Ramos (cell line): ENCODE measurements around the gene NELFE.

ENCODE experiments used
- in situ Hi-C: fragments of 300-500 bp; cut with MboI; formaldehyde crosslinking; loops from one replicate; pipeline ENCODE4 v1.14.3; 2022; ENCODE audit warnings: low sequenced_read_pairs; ENCODE audit not compliant: unreplicated experiment

Gene NELFE

DNA sequence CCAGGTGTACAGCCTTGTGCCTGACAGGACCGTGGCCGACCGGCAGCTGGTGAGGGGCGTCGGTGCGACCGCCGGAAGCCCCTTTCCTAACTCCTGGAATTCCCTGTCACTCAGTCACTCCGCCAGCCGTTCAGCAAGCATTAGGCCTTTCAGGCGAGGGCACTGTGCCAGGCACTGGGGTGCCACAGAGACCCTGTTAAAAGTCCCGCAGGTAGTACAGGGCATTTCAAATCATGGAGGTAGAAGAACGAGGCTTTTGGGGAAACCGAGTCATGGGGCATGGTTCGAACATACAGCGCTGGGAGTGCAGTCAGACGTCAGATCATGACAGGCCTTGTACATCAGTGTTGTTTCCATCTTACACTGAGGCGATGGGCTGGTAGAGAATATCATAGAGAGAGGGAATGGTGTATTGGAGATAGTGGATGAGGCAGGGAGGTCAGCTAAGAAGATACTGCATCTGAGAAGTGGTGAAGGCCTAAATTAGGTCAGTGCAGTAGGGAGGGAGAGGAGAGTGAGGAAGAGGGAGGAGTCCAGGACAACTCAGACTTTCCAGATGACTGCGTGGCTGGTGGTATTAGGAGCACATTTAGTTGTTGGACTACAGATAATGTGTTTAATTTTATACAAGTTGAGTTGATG is 14.1 kb upstream of the NELFE start:
- in situ Hi-C loops: no loop called here

DNA sequence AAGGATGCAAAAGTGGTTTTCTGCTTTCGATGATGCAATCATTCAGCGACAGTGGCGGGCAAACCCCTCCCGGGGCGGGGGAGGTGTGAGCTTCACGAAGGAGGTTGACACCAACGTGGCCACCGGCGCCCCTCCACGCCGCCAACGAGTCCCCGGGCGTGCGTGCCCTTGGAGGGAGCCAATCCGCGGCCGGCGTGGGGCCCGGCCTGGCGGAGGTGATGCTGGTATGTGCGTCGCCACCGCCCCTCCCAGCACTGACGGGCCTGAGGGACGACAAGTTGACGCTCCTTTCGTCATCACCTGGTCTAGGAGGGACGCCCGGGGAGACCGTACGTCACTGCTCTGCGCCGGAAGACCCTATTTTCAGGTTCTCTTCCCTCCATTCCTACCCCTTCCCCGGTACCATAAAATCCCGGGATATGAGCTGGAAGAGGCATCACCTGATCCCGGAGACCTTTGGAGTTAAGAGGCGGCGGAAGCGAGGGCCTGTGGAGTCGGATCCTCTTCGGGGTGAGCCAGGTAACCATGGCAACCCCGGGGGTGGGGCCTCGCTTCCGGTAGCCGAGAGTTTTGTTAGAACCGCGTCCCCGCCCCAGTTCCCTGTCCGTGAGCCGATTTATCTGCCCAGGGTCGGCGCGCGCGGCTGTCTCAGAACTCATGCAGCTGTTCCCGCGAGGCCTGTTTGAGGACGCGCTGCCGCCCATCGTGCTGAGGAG is 13.4 kb upstream of the NELFE start, which contains the start of gene DXO:
Gene DXO, minus strand, starts transcription at position 146 of the 716 bp plus-strand sequence. CDS start 463 bp downstream, outside the sequence.
- in situ Hi-C loops: no loop called here

DNA sequence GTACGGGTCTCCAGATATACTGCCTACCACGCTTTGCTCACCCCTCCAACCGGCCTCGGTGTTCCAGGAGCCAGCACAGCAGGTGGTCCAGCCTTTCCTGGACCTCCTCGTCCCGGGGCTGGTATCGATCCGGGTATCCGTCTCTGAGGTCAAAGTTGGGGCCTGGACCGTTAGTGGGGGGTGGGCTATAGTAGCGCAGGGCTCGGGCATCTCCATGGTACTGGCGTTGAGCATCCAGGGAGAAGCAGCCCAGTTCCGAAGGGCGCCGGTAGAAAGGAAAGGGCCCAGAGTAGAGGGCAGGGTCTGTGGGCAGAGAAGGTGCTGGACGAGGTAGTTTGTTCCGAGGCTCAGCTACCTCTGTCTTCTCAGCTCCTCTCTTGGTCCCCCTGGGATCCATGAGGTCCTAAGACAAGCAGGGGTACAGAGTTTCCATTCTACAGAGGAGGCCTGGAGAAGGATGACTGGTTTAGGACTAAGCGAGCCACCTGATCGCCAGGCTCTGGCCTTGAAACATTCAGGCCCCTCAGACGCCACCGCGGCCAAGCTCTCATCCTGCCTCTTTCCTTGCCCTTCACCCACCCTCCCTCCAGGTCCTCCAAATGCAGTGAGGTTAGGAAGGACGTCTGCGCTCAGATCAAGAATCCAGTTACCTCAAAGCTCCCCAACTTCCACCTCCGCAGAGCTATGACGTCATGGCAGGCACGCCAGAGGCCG is 12.7 kb upstream of the NELFE start:
- in situ Hi-C loops: no loop called here

DNA sequence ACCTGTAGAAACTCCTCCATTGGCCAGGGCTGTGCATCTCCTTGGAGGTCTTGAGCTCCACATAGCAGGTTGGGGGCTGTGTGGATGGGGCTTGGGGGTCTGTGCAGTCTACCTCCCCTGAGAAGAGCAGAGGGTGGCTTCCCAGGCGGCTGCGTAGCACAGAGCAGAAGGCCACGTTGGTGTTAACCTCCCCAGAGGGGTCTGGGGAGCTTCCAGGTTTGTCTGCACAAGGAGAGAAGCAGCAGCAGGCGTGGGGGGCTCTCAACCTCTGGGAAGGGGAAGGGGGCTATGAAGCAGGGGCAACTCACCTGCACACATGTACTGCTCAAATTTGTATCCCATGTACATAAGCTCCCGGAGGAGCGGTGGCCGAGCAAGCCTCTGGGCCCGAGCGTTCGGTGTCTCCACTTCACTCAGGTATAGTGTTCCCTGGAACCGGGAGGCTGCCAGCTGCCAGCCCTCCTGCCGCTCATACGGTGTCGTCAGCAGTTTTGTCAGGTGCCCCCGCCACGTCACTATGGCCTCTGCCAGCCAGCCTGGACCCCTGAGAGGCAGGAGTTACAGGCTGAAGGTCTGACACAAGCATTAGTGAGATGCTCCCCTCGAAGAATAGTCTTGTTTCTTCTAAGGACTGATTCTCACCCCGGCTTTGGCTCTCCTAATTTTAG is 12.0 kb upstream of the NELFE start:
- in situ Hi-C loops: no loop called here

DNA sequence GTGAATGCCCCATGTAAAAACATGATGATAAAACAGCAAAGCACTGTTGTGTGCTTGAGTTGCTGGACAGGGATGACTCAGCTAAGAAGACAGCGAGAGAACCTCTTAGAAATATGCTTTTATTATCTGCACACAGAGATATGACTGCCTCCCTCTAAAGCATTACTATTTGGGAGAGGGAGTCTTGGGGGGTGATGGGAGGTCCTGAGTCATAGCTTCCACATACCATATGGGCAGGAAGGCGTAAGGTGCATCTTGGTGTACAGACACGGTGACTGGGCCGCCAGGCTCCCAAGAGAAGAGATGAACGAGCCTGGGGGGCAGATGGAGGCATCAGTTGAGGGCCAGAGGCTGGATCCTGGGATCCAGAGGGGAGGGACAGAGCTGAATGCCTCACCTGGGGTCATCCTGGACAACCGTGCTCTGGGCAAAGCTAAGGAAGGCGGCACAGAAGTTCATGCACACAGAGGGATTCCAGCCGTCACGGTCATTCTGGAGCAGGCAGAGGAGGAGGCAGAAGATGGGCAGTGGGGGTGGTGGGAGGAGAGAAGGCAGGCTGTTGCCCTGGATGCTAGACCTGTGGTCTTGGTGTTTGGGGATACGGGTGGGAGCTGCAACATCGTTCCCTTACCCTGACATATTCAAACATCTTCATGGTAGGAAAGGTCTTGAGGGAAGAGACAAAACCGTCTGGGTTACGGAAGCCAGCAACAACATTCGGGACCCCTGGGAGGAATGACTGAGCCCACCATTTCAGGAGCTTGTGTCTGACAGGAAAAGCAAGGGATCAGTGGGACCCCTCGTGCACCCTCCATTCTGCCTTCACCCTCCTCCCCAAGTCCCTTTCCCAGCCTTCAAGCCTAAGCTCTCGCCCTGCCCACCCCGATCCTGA is 11.2 kb upstream of the NELFE start:
- in situ Hi-C loops: no loop called here

DNA sequence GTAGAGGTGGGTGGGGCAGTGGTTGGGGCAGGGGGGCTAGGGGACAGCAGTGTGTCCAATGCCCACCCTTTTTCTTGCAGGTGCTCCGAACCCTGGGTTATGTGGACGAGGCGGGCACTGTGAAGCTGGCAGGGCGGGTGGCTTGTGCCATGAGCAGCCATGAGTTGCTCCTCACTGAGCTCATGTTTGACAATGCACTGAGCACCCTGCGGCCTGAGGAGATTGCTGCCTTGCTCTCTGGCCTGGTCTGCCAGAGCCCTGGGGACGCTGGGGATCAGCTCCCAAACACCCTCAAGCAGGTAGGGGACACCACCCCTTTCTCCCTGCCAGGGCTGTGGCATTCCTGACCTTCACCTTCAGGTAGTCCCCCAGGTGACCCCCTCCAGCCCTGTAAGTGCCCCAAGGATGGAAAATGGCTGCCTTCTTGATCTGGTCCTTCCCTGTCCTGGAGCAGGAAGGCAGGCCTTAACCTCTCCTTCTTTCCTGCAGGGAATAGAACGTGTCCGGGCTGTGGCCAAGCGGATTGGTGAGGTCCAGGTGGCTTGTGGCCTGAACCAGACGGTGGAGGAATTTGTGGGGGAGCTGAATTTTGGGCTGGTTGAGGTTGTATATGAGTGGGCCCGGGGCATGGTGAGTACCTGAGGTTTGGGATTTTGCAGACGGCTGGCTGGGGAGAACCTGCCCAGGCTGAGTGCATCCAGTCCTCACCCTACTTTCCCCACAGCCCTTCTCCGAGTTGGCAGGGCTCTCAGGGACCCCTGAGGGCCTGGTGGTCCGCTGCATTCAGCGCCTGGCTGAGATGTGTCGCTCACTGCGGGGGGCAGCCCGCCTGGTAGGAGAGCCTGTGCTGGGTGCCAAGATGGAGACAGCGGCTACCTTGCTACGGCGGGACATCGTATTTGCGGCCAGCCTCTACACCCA is 10.3 kb upstream of the NELFE start:
- in situ Hi-C loops: no loop called here

DNA sequence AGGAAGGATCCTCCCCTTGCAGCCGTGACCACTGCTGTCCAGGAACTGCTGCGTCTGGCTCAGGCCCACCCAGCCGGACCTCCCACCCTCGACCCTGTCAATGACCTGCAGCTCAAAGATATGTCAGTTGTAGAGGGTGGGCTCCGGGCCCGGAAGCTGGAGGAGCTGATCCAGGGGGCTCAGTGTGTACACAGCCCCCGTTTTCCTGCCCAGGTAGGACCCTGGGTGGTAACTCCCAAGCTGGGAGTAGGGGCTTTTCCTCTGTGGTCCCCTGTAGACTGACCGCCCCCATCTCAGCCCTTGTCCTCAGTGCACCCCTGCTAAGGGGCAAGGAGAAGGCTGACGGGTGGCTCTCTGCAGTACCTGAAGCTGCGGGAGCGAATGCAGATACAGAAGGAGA is 9.6 kb upstream of the NELFE start:
- in situ Hi-C loops: no loop called here

DNA sequence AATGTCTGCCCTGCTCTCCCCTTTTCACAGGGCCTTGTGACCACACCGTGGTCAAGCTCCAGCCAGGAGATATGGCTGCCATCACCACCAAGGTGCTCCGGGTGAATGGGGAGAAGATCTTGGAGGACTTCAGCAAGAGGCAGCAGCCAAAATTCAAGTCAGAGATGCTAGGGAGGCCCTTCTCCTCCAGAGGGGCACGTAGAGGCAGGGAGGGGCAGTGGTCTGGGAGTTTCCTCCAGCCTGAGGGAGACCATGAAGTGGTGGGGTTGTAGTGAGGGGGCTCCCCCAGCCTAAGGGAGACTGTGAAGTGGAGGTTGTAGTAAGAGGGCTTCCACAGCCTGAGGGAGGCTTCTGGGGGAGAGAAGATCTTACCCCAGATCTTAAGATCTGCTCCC is 9.2 kb upstream of the NELFE start:
- in situ Hi-C loops: no loop called here

DNA sequence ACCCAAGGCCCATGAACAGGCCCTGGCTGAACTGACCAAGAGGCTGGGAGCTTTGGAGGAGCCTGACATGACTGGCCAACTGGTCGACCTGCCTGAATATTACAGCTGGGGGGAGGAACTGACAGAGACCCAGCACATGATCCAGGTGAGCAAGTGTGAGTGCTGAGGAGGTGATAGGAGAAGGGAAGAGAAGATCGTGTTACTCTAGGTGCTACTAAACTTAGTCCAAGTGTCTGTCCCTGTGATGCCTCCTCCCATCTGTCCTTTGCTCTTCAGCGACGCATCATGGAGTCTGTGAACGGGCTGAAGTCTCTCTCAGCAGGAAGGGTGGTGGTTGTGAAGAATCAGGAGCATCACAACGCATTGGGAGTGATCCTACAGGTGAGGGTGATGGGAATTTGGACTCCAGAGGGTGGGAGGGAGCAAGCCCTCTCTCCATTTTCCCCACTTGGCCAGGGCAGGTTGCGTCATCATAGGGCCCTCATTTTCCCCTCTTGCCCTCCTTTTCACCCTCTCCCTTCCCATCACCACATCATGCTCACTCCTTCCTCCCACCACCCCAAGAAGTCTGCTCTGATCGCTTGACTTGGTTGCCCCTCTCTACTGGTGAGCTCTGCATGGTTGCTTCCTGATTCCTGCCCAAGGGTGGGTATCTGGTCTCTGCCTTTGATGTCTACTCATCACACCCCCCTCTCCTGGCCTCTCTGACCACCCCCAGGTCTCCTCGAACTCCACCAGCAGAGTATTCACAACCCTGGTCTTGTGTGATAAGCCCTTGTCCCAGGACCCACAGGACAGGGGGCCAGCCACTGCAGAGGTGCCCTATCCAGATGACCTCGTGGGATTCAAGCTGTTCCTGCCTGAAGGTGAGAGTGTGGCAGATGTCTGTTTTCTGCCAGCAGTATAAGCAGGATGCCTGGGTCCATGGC is 8.5 kb upstream of the NELFE start:
- in situ Hi-C loops: no loop called here

DNA sequence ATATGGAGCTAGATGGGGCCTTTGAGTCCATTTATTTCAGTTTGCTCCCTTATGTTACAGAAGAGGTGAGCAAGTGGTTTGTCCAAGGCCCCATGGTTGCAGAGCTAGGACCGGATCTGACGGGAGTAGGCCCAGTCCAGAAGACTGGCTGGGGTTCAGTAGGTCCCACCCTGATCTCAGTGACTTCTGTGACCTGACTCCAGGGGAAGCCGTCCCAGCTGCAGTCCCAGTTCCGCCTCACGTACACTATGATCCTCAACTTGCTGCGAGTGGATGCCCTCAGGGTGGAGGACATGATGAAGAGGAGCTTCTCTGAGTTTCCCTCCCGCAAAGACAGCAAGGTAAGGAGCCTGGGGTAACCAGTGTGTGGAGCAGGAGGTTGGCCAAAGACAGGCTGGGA is 7.7 kb upstream of the NELFE start:
- in situ Hi-C loops: no loop called here

DNA sequence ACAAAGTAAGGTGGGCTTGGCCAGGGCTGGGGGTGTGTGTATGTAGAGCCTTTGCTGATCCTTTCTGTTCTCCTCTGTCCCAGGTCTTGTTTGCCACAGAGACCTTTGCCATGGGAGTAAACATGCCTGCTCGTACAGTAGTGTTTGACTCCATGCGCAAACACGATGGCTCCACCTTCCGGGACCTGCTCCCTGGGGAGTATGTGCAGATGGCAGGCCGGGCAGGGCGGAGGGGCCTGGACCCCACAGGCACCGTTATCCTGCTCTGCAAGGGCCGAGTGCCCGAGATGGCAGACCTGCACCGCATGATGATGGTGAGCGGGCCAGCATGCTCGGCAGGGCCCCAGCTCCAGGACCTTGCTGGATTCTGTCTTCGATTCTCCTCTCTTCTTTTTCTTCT is 6.9 kb upstream of the NELFE start:
- in situ Hi-C loops: no loop called here

DNA sequence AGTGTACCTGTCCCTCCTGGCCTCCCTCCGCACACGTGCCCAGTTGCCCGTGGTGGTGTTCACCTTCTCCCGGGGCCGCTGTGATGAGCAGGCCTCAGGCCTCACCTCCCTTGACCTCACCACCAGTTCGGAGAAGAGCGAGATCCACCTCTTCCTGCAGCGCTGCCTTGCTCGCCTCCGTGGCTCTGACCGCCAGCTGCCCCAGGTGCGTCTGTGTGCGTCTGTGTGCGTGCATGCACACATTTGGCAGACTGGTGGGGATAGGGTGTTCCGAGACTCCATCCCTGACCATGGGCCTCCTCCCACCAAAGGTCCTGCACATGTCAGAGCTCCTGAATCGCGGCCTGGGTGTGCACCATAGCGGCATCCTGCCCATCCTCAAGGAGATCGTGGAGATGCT is 5.2 kb upstream of the NELFE start:
- in situ Hi-C loops: no loop called here

DNA sequence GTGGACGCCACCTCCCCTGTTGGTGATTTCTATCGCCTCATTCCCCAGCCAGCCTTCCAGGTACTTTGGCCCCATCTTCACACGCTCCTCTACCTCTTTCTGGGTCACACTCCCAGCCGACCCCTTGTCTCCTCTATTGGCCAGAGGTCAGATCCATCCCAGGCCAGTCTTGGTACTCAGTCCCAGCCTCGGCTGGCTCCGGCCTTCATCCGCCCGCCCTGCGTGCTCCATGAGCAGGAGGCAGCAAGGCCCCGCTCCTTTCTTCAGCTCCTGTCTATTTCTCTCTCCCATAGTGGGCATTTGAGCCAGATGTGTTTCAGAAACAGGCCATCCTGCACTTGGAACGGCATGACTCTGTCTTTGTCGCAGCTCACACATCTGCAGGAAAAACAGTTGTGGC is 2.8 kb upstream of the NELFE start:
- in situ Hi-C loops: no loop called here

DNA sequence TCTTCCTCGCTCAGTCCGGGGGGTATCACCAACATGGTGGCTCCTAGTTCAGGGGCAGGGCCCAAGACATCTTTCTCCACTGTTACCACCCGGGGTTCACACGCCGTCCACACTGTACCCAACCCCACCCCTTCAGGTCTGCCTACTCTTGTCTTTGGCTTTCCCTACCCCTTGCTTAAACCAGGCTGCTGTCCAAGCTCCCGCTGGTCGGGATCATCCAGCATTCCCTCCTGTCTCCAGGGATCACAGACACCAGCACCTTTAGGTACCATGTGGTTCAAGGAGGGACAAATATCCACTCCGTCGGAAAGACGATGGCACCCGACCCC is 395 bp downstream of the NELFE start:
- in situ Hi-C loops: no loop called here

DNA sequence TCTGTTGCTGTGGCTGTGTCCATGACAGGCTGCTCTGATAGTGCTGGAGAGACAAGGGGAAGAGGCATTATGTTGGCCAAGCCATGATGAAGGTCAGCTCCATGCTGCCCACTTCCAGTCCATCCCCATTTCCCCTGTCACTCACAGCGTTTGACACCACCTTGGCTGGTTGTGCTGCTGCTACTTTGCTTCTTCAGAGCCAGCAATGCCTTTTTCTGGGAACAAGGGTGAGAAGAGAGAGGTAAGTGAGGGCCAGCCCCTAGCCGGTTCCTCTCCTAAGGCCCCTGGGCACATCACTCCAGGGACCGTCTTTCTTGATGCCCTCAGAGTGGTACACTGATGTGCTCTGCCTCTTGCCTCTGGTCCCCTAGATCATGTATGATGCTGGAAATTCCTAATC is 2.0 kb downstream of the NELFE start:
- in situ Hi-C loops: no loop called here

DNA sequence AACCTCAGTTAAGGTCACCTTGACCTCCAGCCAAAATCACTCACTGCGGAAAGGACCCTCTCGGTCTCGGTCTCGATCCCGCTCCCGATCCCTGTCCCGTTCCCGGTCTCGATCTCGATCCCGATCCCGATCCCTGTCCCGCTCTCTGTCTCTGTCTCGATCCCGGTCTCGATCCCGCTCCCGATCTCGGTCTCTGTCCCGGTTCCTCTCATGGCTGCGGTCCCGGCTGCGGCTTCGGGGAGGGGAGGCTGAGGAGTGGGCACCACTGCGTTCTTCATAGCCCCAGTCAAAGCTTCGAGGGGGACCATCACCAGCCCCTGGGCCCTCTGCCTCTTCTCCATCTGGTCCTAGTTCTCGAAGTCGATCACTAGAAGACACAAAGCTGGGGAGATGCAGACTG is 4.3 kb downstream of the NELFE start:
- in situ Hi-C loops: no loop called here

DNA sequence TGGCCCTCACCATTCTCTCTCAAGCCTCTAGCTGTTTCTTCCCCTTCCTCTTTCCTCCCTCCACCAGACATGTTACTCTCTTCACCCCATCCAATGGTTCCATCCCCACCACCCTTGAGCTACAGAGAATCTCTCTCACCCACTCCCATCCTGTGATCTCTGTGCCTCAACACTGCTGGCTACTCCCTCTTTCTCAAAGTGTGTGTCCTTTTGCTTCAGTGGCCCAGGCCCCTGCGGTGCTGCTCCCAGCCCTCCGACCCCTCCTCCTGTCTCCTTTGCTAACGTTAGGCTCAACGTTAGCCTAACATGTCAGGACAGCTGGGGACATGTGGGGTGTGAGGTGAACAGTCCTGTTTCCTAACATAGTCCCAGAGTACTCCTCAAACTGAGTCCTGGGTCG is 5.9 kb downstream of the NELFE start:
- in situ Hi-C loops: no loop called here

DNA sequence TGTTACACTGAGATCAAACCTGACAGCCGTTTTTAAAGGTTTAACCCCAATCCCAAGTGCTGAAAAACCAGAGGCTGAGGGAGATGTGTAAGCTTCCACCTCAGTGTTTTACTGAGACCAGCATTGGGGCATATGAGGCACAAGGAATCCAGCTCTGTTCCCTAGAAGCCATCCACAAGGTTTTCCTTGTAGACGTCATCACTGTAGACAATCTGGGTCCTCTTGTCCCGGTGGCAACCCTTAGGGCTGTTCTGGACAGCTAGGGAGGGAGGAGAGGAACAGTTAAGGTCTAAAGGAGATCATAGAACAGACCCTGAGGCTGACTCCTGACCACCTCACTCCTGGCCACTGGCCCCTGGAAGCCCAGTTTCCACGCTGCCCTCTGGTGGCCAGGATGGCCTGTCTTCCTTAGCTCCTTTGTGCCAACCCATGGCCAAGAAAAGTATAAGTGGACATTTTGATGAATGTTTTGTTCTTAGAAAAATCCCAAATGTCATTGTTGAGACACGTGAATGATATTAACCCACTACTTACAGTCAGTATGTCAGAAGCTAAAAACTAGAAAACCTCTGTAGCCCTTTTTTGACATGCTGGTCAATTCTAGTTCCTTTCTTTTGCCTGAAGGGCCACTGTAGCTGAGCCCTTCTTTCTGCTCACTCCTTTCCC is 6.5 kb downstream of the NELFE start:
- in situ Hi-C loops: no loop called here
